Measurements from ENCODE around the gene GALNT9. TPM values are rescaled to one million over a fixed set of nuclear protein-coding genes. Genes with fewer than 3 reads are reported as not detected.

GALNT9 gene
- total RNA-seq, 6 experiments from 2014 or later: not detected

GRCh38 chr12:132182711-132183365 lies 146.6 kb downstream of the GALNT9 start:
- no peaks in the 10 kb centered on the region for H3K4me1 Mint-ChIP-seq (ENCODE audit: low read depth)
- no peak overlapping the region for H3K27ac Mint-ChIP-seq
- H3K27me3 Mint-ChIP-seq (ENCODE audit: insufficient read depth): peaks cover 19% of the 10 kb centered on the region
- H3K4me3 Mint-ChIP-seq: no peak overlapping the region
- no peak for DNase-seq
- no peaks in the 10 kb centered on the region for H3K9me3 Mint-ChIP-seq
- TF ChIP-seq, protein P1, sequence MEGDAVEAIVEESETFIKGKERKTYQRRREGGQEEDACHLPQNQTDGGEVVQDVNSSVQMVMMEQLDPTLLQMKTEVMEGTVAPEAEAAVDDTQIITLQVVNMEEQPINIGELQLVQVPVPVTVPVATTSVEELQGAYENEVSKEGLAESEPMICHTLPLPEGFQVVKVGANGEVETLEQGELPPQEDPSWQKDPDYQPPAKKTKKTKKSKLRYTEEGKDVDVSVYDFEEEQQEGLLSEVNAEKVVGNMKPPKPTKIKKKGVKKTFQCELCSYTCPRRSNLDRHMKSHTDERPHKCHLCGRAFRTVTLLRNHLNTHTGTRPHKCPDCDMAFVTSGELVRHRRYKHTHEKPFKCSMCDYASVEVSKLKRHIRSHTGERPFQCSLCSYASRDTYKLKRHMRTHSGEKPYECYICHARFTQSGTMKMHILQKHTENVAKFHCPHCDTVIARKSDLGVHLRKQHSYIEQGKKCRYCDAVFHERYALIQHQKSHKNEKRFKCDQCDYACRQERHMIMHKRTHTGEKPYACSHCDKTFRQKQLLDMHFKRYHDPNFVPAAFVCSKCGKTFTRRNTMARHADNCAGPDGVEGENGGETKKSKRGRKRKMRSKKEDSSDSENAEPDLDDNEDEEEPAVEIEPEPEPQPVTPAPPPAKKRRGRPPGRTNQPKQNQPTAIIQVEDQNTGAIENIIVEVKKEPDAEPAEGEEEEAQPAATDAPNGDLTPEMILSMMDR (IDR thresholded peaks at IDR 0.05): no peak
- no peaks in the 10 kb centered on the region for H3K36me3 Mint-ChIP-seq (ENCODE audit: low read depth)

DNA sequence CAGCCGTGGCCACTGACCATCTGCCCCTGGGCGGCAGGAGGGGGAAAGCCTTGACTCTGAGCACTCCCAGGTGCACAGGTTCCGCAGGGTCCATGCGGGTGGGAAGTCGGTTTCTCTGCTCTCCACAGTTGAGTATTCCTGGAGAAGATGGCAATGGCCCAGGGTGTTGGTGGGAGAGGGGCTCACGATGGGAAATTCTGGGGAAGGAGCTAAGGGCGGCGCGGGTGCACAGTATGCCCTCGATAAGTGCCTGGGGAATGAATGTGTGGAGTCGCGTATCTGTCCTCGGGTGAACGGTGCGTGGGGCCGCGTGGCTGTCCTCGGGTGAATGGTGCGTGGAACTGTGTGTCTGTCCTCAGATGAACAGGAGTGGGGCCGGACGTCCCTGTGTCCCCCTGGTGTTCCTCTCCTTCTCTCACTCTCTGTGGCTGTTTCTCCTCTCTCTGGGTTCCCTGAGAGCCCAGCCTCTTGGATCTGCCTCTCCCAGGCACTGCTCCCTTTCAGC lies 147.1 kb downstream of the GALNT9 start:
- DNase-seq: no peak
- peaks cover 19% of the 10 kb centered on the region for H3K27me3 Mint-ChIP-seq (ENCODE audit: insufficient read depth)
- H3K27ac Mint-ChIP-seq: no peak overlapping the region
- TF ChIP-seq, protein P1 (IDR thresholded peaks at IDR 0.05): no peak
- H3K9me3 Mint-ChIP-seq: no peaks in the 10 kb centered on the region
- H3K4me1 Mint-ChIP-seq (ENCODE audit: low read depth): no peaks in the 10 kb centered on the region
- H3K4me3 Mint-ChIP-seq: no peak overlapping the region
- H3K36me3 Mint-ChIP-seq (ENCODE audit: low read depth): no peaks in the 10 kb centered on the region

DNA sequence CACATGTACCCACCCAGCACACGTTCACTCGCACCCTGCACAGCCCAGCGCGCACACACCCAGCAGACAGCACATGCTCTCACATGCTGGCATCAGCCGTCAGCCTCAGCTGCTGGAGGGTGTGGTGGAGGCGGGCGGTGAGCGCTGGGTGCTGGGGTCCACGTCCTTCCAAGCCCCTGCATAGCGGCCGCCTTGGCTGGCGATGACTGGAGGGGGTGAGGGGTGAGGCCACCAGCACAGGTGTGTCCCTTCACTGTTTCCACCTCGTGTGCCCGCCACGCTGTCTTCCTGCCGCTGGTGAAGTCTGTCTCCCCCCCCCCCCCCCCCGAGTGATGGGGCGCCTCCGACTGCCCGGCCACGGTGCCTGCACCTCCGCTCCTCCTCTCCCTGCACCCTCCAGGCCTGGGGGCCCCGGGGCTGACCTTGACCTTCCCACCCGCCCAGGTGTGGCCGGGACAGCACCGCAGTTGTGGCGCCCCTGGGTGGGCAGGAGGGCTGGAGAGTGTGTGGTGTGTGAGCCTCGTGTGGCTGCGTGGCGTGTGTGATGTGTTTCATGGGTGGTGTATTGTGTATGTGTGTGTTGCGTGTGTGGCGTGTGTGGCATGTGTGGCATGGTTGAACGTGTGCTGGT lies 147.7 kb downstream of the GALNT9 start:
- H3K27me3 Mint-ChIP-seq (ENCODE audit: insufficient read depth): peaks cover 24% of the 10 kb centered on the region
- DNase-seq: no peak
- H3K4me3 Mint-ChIP-seq: no peak overlapping the region

DNA sequence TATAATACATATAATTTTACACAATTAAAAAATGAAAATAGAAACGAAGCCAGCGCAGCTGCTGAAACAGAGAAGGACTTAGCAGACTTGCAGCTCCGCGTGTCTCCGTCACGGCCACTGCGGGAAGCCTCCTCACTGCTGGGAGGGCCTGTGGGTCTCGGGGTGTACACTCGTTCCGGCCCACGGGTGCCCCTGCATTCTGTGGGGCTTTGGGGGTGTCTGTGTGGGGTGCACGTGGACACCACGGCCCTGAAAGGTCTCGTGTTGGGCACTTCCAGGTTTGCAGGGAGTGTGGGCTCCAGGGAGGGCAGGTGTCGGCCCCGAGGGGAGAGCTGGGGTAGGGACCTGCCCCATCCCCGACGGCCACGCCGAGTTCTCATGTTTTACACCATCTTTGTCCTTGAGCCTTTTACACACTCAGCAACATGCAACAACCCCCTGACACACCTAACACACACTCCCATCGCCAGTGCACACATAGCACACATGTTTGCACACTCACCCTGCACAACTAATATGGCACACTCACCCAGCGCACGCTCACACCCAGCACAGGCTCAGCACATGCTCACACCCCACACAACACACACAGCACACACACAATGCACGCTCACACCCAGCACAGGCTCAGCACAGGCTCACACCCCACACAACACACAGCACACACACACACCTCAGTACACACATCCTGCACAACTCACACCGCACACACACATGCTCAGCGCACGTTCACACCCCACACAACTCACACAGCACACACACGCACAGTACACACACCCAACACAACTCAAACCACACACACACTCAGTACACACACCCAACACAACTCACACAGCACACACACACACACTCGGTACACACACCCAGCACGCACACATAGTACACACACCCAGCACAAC lies 148.5 kb downstream of the GALNT9 start:
- no peaks in the 10 kb centered on the region for H3K36me3 Mint-ChIP-seq (ENCODE audit: low read depth)
- H3K4me1 Mint-ChIP-seq (ENCODE audit: low read depth): no peaks in the 10 kb centered on the region
- no peak for DNase-seq
- H3K9me3 Mint-ChIP-seq: no peaks in the 10 kb centered on the region
- TF ChIP-seq, protein P1 (IDR thresholded peaks at IDR 0.05): no peak
- H3K27ac Mint-ChIP-seq: no peak overlapping the region
- H3K4me3 Mint-ChIP-seq: no peak overlapping the region
- peaks cover 26% of the 10 kb centered on the region for H3K27me3 Mint-ChIP-seq (ENCODE audit: insufficient read depth)

More for the DNA sequence above, 147.7 kb downstream of the GALNT9 start:
- no peak overlapping the region for H3K27ac Mint-ChIP-seq
- H3K4me1 Mint-ChIP-seq (ENCODE audit: low read depth): no peaks in the 10 kb centered on the region
- TF ChIP-seq, protein P1 (IDR thresholded peaks at IDR 0.05): no peak
- no peaks in the 10 kb centered on the region for H3K36me3 Mint-ChIP-seq (ENCODE audit: low read depth)
- H3K9me3 Mint-ChIP-seq: no peaks in the 10 kb centered on the region

- Mint-ChIP-seq H3K9me3 (no peaks in the 10 kb centered on the region), H3K36me3 (ENCODE audit: low read depth) (no peaks in the 10 kb centered on the region), H3K4me1 (ENCODE audit: low read depth) (no peaks in the 10 kb centered on the region), H3K4me3 (no peak overlapping the region), H3K27ac (no peak overlapping the region), H3K27me3 (ENCODE audit: insufficient read depth) (peaks cover 20% of the 10 kb centered on the region)
- no peak for DNase-seq
- TF ChIP-seq, protein P1 (IDR thresholded peaks at IDR 0.05): no peak
Observed at GRCh38 chr12:132179431-132180362, 149.7 kb downstream of the GALNT9 start.
